SK-N-SH (cell line): ENCODE results near the gene REPS2. TPM values are rescaled to one million over a fixed set of nuclear protein-coding genes. Genes with fewer than 3 reads are reported as not detected.

Experiments
- CTCF ChIA-PET: fragments of 300-600, 350-600 bp; formaldehyde crosslinking; extraction: SDS; loops from one replicate; lab custom pipeline; 2021; lab: Yijun Ruan, JAX
- POLR2A ChIA-PET: fragments of 350-600 bp; sonication (Branson Sonifier 250); formaldehyde crosslinking; extraction: SDS; loops from one replicate; lab custom pipeline; 2020; ENCODE audit warnings: antibody characterized with exemption, inconsistent platforms; lab: Yijun Ruan, JAX
- DNase-seq: peaks from one replicate; pipeline ENCODE4 v3.0.0; 2012
- H2AFZ ChIP-seq: fragments of 200-600 bp; sonication (generic); 2 replicates; pipeline ENCODE4 v1.8.1; 2016; ENCODE audit warnings: antibody characterized with exemption, mild to moderate bottlenecking, low read depth
- H3F3A ChIP-seq: fragments of 200-600 bp; sonication (generic); replicated peaks from 2 replicates; pipeline ENCODE3; 2016; ENCODE audit warnings: antibody characterized with exemption, mild to moderate bottlenecking; ENCODE audit not compliant: insufficient read depth
- H3K27ac ChIP-seq, 2 experiments: fragments of 200-500 bp in 1 of 2; fragments of 200-600 bp in 1 of 2; sonication (Bioruptor generic) in 1 of 2; sonication (generic), shearing (Covaris generic) in 1 of 2; 2 replicates each; pipeline versions ENCODE4 v1.5.1 to v1.6.1; 2014 to 2016; ENCODE audit warnings: low read depth in 2 of 2, inconsistent platforms in 1 of 2, low read length in 1 of 2, mild to moderate bottlenecking in 1 of 2, mixed read lengths in 1 of 2
- H3K27me3 ChIP-seq: fragments of 200-600 bp; sonication (generic), shearing (Covaris generic); 2 replicates; pipeline ENCODE4 v1.6.1; 2016; ENCODE audit warnings: mixed run types; ENCODE audit not compliant: insufficient read depth
- H3K36me3 ChIP-seq, 2 experiments: fragments of 200-500 bp in 1 of 2; fragments of 200-600 bp in 1 of 2; sonication (Bioruptor generic) in 1 of 2; sonication (generic) in 1 of 2; replicated peaks in 1 of 2; 2 replicates each; pipeline versions ENCODE3 to v1.5.1; 2014 to 2016; ENCODE audit warnings: low read length in 1 of 2, mild to moderate bottlenecking in 1 of 2; ENCODE audit not compliant: insufficient read depth in 2 of 2, control insufficient read depth in 1 of 2
- H3K4me1 ChIP-seq, 2 experiments: fragments of 200-500 bp in 1 of 2; fragments of 200-600 bp in 1 of 2; sonication (Bioruptor generic) in 1 of 2; sonication (generic), shearing (Covaris generic) in 1 of 2; 2 replicates each; pipeline versions ENCODE4 v1.5.1 to v1.6.1; 2014 to 2016; ENCODE audit warnings: low read depth in 1 of 2, low read length in 1 of 2, mixed run types in 1 of 2; ENCODE audit not compliant: insufficient read depth in 2 of 2, control insufficient read depth in 1 of 2
- H3K4me2 ChIP-seq: fragments of 200-600 bp; sonication (generic), shearing (Covaris generic); 2 replicates; pipeline ENCODE4 v1.6.1; 2017; ENCODE audit warnings: mixed run types
- H3K4me3 ChIP-seq, 2 experiments: fragments of 200-500 bp in 1 of 2; fragments of 200-600 bp in 1 of 2; sonication (Bioruptor generic) in 1 of 2; sonication (generic), shearing (Covaris generic) in 1 of 2; 2 replicates each; pipeline versions ENCODE4 v1.5.1 to v1.8.1; 2014 to 2016; ENCODE audit warnings: low read depth in 2 of 2, inconsistent platforms in 1 of 2, low read length in 1 of 2, mild to moderate bottlenecking in 1 of 2, mixed read lengths in 1 of 2, moderate library complexity in 1 of 2
- H3K79me2 ChIP-seq: fragments of 200-600 bp; sonication (generic); 2 replicates; pipeline ENCODE4 v1.8.1; 2017; ENCODE audit warnings: mild to moderate bottlenecking; ENCODE audit not compliant: insufficient read depth
- H3K9ac ChIP-seq: fragments of 200-600 bp; sonication (generic); 2 replicates; pipeline ENCODE4 v1.6.1; 2017; ENCODE audit warnings: mixed run types
- H3K9me2 ChIP-seq: fragments of 200-600 bp; sonication (generic); 2 replicates; pipeline ENCODE4 v1.6.1; 2017; ENCODE audit warnings: mixed run types
- H3K9me3 ChIP-seq: fragments of 200-600 bp; sonication (generic); 2 replicates; pipeline ENCODE4 v1.6.1; 2017; ENCODE audit warnings: mixed run types, mild to moderate bottlenecking, moderate library complexity
- H4K20me1 ChIP-seq: fragments of 200-600 bp; sonication (generic); 2 replicates; pipeline ENCODE4 v1.6.1; 2017; ENCODE audit warnings: mild to moderate bottlenecking, mixed run types; ENCODE audit not compliant: insufficient read depth
- CHD2 ChIP-seq: fragments of 150-350 bp; IDR thresholded peaks from 2 replicates; pipeline ENCODE4 v1.6.1; 2018; ENCODE audit warnings: low read length; ENCODE audit not compliant: partially characterized antibody
- EZH2phosphoT487 ChIP-seq: fragments of 200-600 bp; sonication (generic); IDR thresholded peaks from 2 replicates; pipeline ENCODE4 v1.6.1; 2017; ENCODE audit warnings: low read depth, mixed run types, mild to moderate bottlenecking, antibody characterized with exemption, moderate library complexity, borderline replicate concordance
- FOSL2 ChIP-seq: IDR thresholded peaks from 2 replicates; pipeline ENCODE4 v1.4.0; 2012; ENCODE audit warnings: low read depth, mild to moderate bottlenecking, moderate library complexity, borderline replicate concordance
- GABPA ChIP-seq: IDR thresholded peaks from 2 replicates; pipeline ENCODE4 v1.4.0; 2012; ENCODE audit warnings: low read depth, mild to moderate bottlenecking
- MEF2A ChIP-seq: IDR thresholded peaks from 2 replicates; pipeline ENCODE4 v1.4.0; 2012; ENCODE audit warnings: low read depth, borderline replicate concordance
- RAD21 ChIP-seq: IDR thresholded peaks from 2 replicates; pipeline ENCODE4 v1.6.1; 2012; ENCODE audit warnings: mild to moderate bottlenecking, low read length
- RCOR1 ChIP-seq: fragments of 150-350 bp; IDR thresholded peaks from 2 replicates; pipeline ENCODE4 v1.6.1; 2017; ENCODE audit warnings: antibody characterized with exemption, low read length
- SIN3A ChIP-seq: IDR thresholded peaks from 2 replicates; pipeline ENCODE4 v1.6.1; 2012; ENCODE audit warnings: low read depth, mild to moderate bottlenecking, low read length, moderate library complexity, borderline replicate concordance
- SMC3 ChIP-seq: IDR thresholded peaks from 2 replicates; pipeline ENCODE4 v1.6.1; 2012; ENCODE audit warnings: low read depth, low read length, improper control_type of control experiment
- TAF1 ChIP-seq: IDR thresholded peaks from 2 replicates; pipeline ENCODE4 v1.6.1; 2012; ENCODE audit warnings: low read depth, mild to moderate bottlenecking, low read length, moderate library complexity, borderline replicate concordance
- TCF12 ChIP-seq: IDR thresholded peaks from 2 replicates; pipeline ENCODE4 v1.4.0; 2012
- YY1 ChIP-seq: IDR thresholded peaks from 2 replicates; pipeline ENCODE4 v1.4.0; 2012; ENCODE audit warnings: low read depth, mild to moderate bottlenecking
- WGBS: methylation state at CpG from one replicate; pipeline ENCODE4 v1.1.6; 2017; ENCODE audit warnings: low lambda C conversion rate; 5-methylcytosine and 5-hydroxymethylcytosine counted together
- polyA plus RNA-seq, 3 experiments: library from polyadenylated mRNA; depleted of rRNA; stranded (reverse); fragments of >200 nt; gene quantifications; 2 replicates each; pipeline ENCODE4 v1.2.3, GENCODE V29; 2012
- TF ChIP-seq, protein P1 (sequence below): IDR thresholded peaks from 2 replicates; pipeline ENCODE4 v1.4.0; 2012; ENCODE audit warnings: low read depth, borderline replicate concordance
- TF ChIP-seq, protein P2 (sequence below): IDR thresholded peaks from 2 replicates; pipeline ENCODE4 v1.4.0; 2012; ENCODE audit warnings: low read depth
- TF ChIP-seq, protein P3 (sequence below): fragments of 150-350 bp; IDR thresholded peaks from 2 replicates; pipeline ENCODE4 v1.6.1; 2017; ENCODE audit warnings: antibody characterized with exemption, low read length, low read depth, borderline replicate concordance
- TF ChIP-seq, protein P4 (sequence below): IDR thresholded peaks from 2 replicates; pipeline ENCODE4 v1.6.1; 2012; ENCODE audit warnings: mild to moderate bottlenecking, low read depth, low read length, moderate library complexity

The REPS2 gene
- polyA plus RNA-seq, 1 of the 3 experiments (the other 2 are of a cell fraction) = 0.62 TPM

DNA sequence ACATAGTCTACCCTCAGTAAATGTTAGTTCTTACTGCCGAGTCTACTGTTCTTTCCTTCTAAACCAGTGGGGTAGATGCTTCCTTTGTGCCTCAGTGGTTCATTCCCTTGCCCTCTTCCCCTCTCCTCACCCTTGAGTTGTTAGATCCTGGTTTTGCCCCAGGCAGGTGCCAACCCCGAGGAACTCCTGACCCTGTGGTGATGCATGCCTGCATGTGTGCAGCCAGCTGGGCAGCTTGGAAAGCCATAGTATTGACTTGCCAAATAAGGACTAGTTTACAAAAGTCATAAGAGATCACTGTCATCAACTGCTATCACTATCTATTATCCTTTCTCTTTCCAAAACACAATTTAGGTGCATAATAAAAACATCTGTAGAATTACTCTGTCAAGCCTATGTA is 50.9 kb downstream of the REPS2 start:
- POLR2A ChIA-PET = no interaction called here
- Histone ChIP-seq H3K4me1 (peaks cover 0 to 2% of the 10 kb centered on the region in 2 experiments; a peak in 1 of 4 replicates), H4K20me1 (no peaks in the 10 kb centered on the region), H2AFZ (no peak overlapping the region), H3K4me2 (no peak overlapping the region), H3K9me3 (no peaks in the 10 kb centered on the region), H3K27ac (no peak overlapping the region), H3K4me3 (no peak overlapping the region), H3K79me2 (no peaks in the 10 kb centered on the region), H3K9me2 (no peaks in the 10 kb centered on the region), H3F3A (no peaks in the 10 kb centered on the region), H3K9ac (no peak overlapping the region), H3K27me3 (no peaks in the 10 kb centered on the region)
- no peak for DNase-seq
- CTCF ChIA-PET = interaction anchor here (1.0 kb wide), 2 partner anchors 14 to 124 kb away, joined by 3 read pairs; no protein-coding TSS in a partner anchor
- TF ChIP-seq, protein P1, sequence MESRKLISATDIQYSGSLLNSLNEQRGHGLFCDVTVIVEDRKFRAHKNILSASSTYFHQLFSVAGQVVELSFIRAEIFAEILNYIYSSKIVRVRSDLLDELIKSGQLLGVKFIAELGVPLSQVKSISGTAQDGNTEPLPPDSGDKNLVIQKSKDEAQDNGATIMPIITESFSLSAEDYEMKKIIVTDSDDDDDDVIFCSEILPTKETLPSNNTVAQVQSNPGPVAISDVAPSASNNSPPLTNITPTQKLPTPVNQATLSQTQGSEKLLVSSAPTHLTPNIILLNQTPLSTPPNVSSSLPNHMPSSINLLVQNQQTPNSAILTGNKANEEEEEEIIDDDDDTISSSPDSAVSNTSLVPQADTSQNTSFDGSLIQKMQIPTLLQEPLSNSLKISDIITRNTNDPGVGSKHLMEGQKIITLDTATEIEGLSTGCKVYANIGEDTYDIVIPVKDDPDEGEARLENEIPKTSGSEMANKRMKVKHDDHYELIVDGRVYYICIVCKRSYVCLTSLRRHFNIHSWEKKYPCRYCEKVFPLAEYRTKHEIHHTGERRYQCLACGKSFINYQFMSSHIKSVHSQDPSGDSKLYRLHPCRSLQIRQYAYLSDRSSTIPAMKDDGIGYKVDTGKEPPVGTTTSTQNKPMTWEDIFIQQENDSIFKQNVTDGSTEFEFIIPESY = no peak
- TF ChIP-seq, all 33 proteins: peak for 0
- no peaks in the 10 kb centered on the region for H3K36me3 ChIP-seq
- 7% methylated on average over 2 of the region's 2 CpGs for WGBS

DNA sequence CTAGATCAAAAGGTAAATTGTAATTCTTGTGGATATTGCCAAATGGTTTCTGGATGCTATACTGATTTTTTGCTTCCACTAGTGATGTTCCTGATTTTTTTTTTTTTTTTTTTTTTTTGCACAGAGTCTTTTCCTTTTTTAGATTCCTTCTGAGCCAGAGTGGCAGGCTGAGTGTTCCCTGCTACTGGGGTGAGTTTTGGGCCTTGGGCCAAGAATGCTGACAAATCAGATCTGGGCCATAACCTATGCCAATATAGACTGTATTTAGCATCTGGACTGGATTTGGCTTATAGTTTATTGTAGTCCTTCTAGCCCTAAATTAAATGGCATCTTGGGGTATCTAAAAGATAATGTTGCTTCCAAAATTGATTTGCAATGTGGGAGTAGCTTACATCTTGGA is 52.8 kb downstream of the REPS2 start:
- Histone ChIP-seq H3K27me3 (no peaks in the 10 kb centered on the region; the same call in 1 of the 2 replicates), H3K9ac (no peak overlapping the region), H3K4me1 (peaks cover 0 to 2% of the 10 kb centered on the region in 2 experiments; a peak in 1 of 4 replicates), H3F3A (no peaks in the 10 kb centered on the region), H3K4me2 (no peak overlapping the region), H3K79me2 (no peaks in the 10 kb centered on the region), H3K27ac (no peak overlapping the region), H4K20me1 (no peaks in the 10 kb centered on the region)
- peak; percentile 10 for DNase-seq
- CTCF ChIA-PET = interaction anchor here (1.2 to 1.7 kb wide), 2 partner anchors 8 to 116 kb away, joined by 3 to 7 read pairs; no protein-coding TSS in a partner anchor
- TF ChIP-seq, protein P1 = no peak
- TF ChIP-seq, protein P2, sequence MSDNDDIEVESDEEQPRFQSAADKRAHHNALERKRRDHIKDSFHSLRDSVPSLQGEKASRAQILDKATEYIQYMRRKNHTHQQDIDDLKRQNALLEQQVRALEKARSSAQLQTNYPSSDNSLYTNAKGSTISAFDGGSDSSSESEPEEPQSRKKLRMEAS = no peak
- TF ChIP-seq MEF2A = no peak
- TF ChIP-seq TAF1 = no peak
- TF ChIP-seq CHD2 = no peak
- TF ChIP-seq FOSL2 = no peak
- no peak for TF ChIP-seq RCOR1
- no peak for TF ChIP-seq YY1
- TF ChIP-seq, protein P3, sequence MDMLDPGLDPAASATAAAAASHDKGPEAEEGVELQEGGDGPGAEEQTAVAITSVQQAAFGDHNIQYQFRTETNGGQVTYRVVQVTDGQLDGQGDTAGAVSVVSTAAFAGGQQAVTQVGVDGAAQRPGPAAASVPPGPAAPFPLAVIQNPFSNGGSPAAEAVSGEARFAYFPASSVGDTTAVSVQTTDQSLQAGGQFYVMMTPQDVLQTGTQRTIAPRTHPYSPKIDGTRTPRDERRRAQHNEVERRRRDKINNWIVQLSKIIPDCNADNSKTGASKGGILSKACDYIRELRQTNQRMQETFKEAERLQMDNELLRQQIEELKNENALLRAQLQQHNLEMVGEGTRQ = no peak
- TF ChIP-seq TCF12 = no peak
- TF ChIP-seq, protein P4, sequence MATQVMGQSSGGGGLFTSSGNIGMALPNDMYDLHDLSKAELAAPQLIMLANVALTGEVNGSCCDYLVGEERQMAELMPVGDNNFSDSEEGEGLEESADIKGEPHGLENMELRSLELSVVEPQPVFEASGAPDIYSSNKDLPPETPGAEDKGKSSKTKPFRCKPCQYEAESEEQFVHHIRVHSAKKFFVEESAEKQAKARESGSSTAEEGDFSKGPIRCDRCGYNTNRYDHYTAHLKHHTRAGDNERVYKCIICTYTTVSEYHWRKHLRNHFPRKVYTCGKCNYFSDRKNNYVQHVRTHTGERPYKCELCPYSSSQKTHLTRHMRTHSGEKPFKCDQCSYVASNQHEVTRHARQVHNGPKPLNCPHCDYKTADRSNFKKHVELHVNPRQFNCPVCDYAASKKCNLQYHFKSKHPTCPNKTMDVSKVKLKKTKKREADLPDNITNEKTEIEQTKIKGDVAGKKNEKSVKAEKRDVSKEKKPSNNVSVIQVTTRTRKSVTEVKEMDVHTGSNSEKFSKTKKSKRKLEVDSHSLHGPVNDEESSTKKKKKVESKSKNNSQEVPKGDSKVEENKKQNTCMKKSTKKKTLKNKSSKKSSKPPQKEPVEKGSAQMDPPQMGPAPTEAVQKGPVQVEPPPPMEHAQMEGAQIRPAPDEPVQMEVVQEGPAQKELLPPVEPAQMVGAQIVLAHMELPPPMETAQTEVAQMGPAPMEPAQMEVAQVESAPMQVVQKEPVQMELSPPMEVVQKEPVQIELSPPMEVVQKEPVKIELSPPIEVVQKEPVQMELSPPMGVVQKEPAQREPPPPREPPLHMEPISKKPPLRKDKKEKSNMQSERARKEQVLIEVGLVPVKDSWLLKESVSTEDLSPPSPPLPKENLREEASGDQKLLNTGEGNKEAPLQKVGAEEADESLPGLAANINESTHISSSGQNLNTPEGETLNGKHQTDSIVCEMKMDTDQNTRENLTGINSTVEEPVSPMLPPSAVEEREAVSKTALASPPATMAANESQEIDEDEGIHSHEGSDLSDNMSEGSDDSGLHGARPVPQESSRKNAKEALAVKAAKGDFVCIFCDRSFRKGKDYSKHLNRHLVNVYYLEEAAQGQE = no peak
- TF ChIP-seq EZH2phosphoT487 = no peak
- TF ChIP-seq SMC3 = no peak
- TF ChIP-seq RAD21 = no peak
- no peak for TF ChIP-seq GABPA
- no peak for TF ChIP-seq SIN3A
- TF ChIP-seq, all 33 proteins: peak for 0
- H3K9me2 ChIP-seq = no peaks in the 10 kb centered on the region
- H3K36me3 ChIP-seq = no peaks in the 10 kb centered on the region
- no peak overlapping the region for H2AFZ ChIP-seq
- POLR2A ChIA-PET = no interaction called here
- H3K9me3 ChIP-seq = no peaks in the 10 kb centered on the region
- H3K4me3 ChIP-seq = no peak overlapping the region
